Prostate gland (tissue), 2 donors: ENCODE measurements around the gene ISG20.

Experiments
- POLR2A ChIP-seq: fragments of 450-650 bp; IDR thresholded peaks from one replicate; pipeline ENCODE4 v1.6.1; 2016; ENCODE audit warnings: antibody characterized with exemption, mild to moderate bottlenecking
- TF ChIP-seq, protein P1 (sequence below), 4 experiments: fragments of 200-600 bp in 2 of 4; fragments of 450-650 bp in 2 of 4; sonication (generic) in 2 of 4; IDR thresholded peaks; 1 replicate in 3 of 4; 2 replicates in 1 of 4; pipeline ENCODE4 v1.5.1; 2016 to 2019; ENCODE audit warnings: antibody characterized with exemption in 4 of 4, mild to moderate bottlenecking in 2 of 4, moderate library complexity in 2 of 4

DNA sequence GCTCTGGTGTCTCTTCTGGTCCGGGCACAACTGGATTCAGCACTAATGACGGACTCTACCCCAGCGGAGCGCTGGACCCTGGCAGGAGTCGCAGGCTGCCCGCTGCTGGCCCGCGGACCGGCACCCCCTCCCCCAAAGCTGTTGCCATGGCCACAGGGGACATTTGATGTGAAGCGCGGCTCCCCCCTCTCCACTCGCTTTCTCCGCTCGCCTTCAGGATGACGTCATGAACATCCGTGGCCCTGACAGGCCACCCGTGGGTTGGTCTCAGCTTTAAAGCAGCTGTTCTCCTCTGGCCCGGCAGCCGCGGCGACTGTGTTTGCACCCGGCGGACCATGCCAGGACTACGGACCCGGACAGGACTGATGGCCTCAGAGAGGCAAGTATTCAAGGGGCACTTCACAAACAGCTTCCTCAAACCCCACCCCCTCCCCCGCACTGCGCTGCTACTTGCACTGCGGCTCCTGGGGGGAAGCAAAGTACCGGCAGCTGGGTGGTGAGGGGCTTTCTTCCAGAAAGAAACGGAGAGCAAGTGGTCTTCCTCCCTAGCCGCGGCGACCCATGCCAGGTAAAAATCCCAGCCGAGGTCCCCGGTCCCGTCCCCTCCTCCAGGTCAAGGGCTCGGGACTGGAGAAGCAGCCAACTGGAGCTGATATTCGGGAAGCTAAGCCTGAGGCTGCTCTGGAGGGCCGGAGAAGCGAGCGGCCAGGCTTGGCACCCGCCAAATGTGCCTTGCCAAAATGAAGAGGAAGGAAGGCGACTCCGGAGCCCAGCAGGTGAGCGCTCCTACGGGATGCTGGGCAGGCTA, 34.2 kb upstream of the ISG20 start:
- TF ChIP-seq, protein P1, sequence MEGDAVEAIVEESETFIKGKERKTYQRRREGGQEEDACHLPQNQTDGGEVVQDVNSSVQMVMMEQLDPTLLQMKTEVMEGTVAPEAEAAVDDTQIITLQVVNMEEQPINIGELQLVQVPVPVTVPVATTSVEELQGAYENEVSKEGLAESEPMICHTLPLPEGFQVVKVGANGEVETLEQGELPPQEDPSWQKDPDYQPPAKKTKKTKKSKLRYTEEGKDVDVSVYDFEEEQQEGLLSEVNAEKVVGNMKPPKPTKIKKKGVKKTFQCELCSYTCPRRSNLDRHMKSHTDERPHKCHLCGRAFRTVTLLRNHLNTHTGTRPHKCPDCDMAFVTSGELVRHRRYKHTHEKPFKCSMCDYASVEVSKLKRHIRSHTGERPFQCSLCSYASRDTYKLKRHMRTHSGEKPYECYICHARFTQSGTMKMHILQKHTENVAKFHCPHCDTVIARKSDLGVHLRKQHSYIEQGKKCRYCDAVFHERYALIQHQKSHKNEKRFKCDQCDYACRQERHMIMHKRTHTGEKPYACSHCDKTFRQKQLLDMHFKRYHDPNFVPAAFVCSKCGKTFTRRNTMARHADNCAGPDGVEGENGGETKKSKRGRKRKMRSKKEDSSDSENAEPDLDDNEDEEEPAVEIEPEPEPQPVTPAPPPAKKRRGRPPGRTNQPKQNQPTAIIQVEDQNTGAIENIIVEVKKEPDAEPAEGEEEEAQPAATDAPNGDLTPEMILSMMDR (IDR thresholded peaks at IDR 0.05), result no peak
- TF ChIP-seq POLR2A, result no peak
